SK-N-SH treated with all-trans-retinoic acid at 6 μM for 48 hours (cell line): ENCODE results near the gene PODXL2.

ENCODE experiments used
- ATAC-seq: fragments of 200-7000 bp; cut with Tn5 transposase; 3 replicates; pipeline ENCODE4 v1.9.1; 2020; ENCODE audit warnings: mild to moderate bottlenecking, moderate library complexity
- ARNTL ChIP-seq: fragments of 450-650 bp; formaldehyde crosslinking; IDR thresholded peaks from 2 replicates; pipeline ENCODE4 v1.5.0; 2020; ENCODE audit warnings: low read depth, mild to moderate bottlenecking, moderate library complexity, borderline replicate concordance
- BACH2 ChIP-seq: fragments of 250-450 bp; sonication (Bioruptor Pico); IDR thresholded peaks from 2 replicates; pipeline ENCODE4 v1.9.0; 2021; ENCODE audit warnings: mild to moderate bottlenecking, borderline replicate concordance
- ESRRG ChIP-seq: fragments of 250-450 bp; sonication (Bioruptor Pico); IDR thresholded peaks from 2 replicates; pipeline ENCODE4 v1.6.1; 2021; ENCODE audit warnings: mild to moderate bottlenecking
- ISL1 ChIP-seq: fragments of 250-450 bp; sonication (Bioruptor Pico); IDR thresholded peaks from 2 replicates; pipeline ENCODE4 v2.1.2; 2022; ENCODE audit warnings: mild to moderate bottlenecking, moderate library complexity
- OSR1 ChIP-seq: fragments of 250-450 bp; sonication (Bioruptor Pico); IDR thresholded peaks from 2 replicates; pipeline ENCODE4 v1.8.0; 2022; ENCODE audit warnings: moderate library complexity, mild to moderate bottlenecking, inconsistent platforms
- PPARA ChIP-seq: fragments of 250-450 bp; sonication (Bioruptor Pico); IDR thresholded peaks from 2 replicates; pipeline ENCODE4 v1.5.0; 2020; ENCODE audit warnings: mild to moderate bottlenecking, borderline replicate concordance
- RARB ChIP-seq: fragments of 250-450 bp; sonication (Bioruptor Pico); IDR thresholded peaks from 2 replicates; pipeline ENCODE4 v1.8.0; 2021; ENCODE audit warnings: mild to moderate bottlenecking, moderate library complexity
- SNAI2 ChIP-seq: fragments of 250-450 bp; sonication (Bioruptor Pico); IDR thresholded peaks from 2 replicates; pipeline ENCODE4 v1.5.0; 2020; ENCODE audit warnings: mild to moderate bottlenecking, moderate library complexity
- TCF4 ChIP-seq: fragments of 250-450 bp; sonication (Bioruptor Pico); IDR thresholded peaks from 2 replicates; pipeline ENCODE4 v1.8.0; 2021; ENCODE audit warnings: mild to moderate bottlenecking, moderate library complexity, borderline replicate concordance
- TOX ChIP-seq: fragments of 250-450 bp; sonication (Bioruptor Pico); IDR thresholded peaks from 2 replicates; pipeline ENCODE4 v1.8.0; 2021; ENCODE audit warnings: mild to moderate bottlenecking, moderate library complexity, borderline replicate concordance
- ZC3H10 ChIP-seq: fragments of 250-450 bp; sonication (Bioruptor Pico); IDR thresholded peaks from 2 replicates; pipeline ENCODE4 v1.5.1; 2021; ENCODE audit warnings: mild to moderate bottlenecking, moderate library complexity
- ZFP3 ChIP-seq: fragments of 250-450 bp; sonication (Bioruptor Pico); IDR thresholded peaks from 2 replicates; pipeline ENCODE4 v1.5.0; 2020; ENCODE audit warnings: mild to moderate bottlenecking, moderate library complexity
- ZFP30 ChIP-seq: fragments of 450-650 bp; formaldehyde crosslinking; IDR thresholded peaks from 2 replicates; pipeline ENCODE4 v1.5.0; 2022; ENCODE audit warnings: mild to moderate bottlenecking, moderate library complexity
- ZNF565 ChIP-seq: fragments of 450-650 bp; formaldehyde crosslinking; conservative IDR thresholded peaks from 2 replicates; pipeline ENCODE4 v1.5.0; 2020; ENCODE audit warnings: low read depth, mild to moderate bottlenecking, moderate library complexity
- ZNF70 ChIP-seq: fragments of 450-650 bp; formaldehyde crosslinking; IDR thresholded peaks from 2 replicates; pipeline ENCODE4 v1.5.0; 2020; ENCODE audit warnings: mild to moderate bottlenecking, moderate library complexity
- TF ChIP-seq, protein P1 (sequence below): fragments of 250-450 bp; sonication (Bioruptor Pico); IDR thresholded peaks from 2 replicates; pipeline ENCODE4 v1.5.0; 2020; ENCODE audit warnings: mild to moderate bottlenecking, moderate library complexity
- TF ChIP-seq, protein P2 (sequence below): fragments of 250-450 bp; sonication (Bioruptor Pico); IDR thresholded peaks from 2 replicates; pipeline ENCODE4 v1.8.0; 2020; ENCODE audit warnings: mild to moderate bottlenecking, moderate library complexity, borderline replicate concordance
- TF ChIP-seq, protein P3 (sequence below): fragments of 250-450 bp; sonication (Bioruptor Pico); IDR thresholded peaks from 2 replicates; pipeline ENCODE4 v1.5.1; 2021; ENCODE audit warnings: mild to moderate bottlenecking, moderate library complexity

PODXL2 gene

DNA sequence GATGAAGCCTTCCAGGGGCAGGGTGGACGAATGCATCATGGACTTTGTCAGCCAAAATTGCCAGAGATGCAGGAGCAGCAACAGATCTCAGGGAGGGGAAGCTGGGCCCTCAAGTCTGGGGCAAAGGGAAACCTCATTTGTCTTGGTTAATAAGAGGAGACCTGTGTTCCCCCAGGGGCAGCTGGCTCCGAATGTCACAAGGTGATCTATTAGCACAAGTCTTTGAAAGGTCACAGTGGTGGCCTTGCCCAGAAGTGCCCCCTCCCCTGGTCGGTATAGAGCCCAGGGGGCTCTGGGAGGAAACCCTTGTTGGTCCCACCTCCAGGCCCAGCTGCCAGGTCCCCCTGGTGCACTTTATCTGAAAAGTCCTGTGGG is 89.9 kb downstream of the PODXL2 start:
- ATAC-seq = no peak
- TF ChIP-seq, protein P1, sequence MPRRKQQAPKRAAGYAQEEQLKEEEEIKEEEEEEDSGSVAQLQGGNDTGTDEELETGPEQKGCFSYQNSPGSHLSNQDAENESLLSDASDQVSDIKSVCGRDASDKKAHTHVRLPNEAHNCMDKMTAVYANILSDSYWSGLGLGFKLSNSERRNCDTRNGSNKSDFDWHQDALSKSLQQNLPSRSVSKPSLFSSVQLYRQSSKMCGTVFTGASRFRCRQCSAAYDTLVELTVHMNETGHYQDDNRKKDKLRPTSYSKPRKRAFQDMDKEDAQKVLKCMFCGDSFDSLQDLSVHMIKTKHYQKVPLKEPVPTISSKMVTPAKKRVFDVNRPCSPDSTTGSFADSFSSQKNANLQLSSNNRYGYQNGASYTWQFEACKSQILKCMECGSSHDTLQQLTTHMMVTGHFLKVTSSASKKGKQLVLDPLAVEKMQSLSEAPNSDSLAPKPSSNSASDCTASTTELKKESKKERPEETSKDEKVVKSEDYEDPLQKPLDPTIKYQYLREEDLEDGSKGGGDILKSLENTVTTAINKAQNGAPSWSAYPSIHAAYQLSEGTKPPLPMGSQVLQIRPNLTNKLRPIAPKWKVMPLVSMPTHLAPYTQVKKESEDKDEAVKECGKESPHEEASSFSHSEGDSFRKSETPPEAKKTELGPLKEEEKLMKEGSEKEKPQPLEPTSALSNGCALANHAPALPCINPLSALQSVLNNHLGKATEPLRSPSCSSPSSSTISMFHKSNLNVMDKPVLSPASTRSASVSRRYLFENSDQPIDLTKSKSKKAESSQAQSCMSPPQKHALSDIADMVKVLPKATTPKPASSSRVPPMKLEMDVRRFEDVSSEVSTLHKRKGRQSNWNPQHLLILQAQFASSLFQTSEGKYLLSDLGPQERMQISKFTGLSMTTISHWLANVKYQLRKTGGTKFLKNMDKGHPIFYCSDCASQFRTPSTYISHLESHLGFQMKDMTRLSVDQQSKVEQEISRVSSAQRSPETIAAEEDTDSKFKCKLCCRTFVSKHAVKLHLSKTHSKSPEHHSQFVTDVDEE = no peak
- TF ChIP-seq OSR1 (CRISPR knock-in tag) (no peak), ZNF70 (CRISPR knock-in tag) (no peak), ZNF565 (CRISPR knock-in tag) (no peak), ZFP3 (CRISPR knock-in tag) (no peak), PPARA (CRISPR knock-in tag) (no peak), ESRRG (CRISPR knock-in tag) (no peak), ISL1 (CRISPR knock-in tag) (no peak), RARB (CRISPR knock-in tag) (no peak)
- TF ChIP-seq, protein P2, sequence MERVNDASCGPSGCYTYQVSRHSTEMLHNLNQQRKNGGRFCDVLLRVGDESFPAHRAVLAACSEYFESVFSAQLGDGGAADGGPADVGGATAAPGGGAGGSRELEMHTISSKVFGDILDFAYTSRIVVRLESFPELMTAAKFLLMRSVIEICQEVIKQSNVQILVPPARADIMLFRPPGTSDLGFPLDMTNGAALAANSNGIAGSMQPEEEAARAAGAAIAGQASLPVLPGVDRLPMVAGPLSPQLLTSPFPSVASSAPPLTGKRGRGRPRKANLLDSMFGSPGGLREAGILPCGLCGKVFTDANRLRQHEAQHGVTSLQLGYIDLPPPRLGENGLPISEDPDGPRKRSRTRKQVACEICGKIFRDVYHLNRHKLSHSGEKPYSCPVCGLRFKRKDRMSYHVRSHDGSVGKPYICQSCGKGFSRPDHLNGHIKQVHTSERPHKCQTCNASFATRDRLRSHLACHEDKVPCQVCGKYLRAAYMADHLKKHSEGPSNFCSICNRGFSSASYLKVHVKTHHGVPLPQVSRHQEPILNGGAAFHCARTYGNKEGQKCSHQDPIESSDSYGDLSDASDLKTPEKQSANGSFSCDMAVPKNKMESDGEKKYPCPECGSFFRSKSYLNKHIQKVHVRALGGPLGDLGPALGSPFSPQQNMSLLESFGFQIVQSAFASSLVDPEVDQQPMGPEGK (CRISPR knock-in tag) = no peak

DNA sequence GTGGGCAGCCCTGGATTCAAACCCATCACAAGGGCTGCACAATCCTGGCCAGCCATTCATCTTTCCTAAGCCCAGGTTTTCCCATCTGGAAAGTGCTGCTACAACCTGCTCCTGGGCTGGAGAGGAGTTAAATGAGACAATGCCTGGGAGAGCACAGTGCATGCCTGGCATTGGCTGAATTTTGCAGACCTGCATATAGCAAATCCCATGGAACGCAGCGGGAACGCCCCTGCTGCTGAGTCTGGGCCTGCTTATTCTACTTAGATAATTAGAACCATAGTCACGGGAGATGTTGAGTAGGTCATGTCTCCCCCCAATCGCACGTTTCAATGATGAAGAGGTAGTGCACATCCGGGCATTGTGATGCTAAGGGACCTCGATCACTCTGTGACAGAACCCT is 90.4 kb downstream of the PODXL2 start:
- TF ChIP-seq, protein P3, sequence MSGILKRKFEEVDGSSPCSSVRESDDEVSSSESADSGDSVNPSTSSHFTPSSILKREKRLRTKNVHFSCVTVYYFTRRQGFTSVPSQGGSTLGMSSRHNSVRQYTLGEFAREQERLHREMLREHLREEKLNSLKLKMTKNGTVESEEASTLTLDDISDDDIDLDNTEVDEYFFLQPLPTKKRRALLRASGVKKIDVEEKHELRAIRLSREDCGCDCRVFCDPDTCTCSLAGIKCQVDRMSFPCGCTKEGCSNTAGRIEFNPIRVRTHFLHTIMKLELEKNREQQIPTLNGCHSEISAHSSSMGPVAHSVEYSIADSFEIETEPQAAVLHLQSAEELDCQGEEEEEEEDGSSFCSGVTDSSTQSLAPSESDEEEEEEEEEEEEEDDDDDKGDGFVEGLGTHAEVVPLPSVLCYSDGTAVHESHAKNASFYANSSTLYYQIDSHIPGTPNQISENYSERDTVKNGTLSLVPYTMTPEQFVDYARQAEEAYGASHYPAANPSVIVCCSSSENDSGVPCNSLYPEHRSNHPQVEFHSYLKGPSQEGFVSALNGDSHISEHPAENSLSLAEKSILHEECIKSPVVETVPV (CRISPR knock-in tag) = no peak
- TF ChIP-seq BACH2 (CRISPR knock-in tag) = no peak
- no peak for TF ChIP-seq ARNTL (CRISPR knock-in tag)
- ATAC-seq = no peak

DNA sequence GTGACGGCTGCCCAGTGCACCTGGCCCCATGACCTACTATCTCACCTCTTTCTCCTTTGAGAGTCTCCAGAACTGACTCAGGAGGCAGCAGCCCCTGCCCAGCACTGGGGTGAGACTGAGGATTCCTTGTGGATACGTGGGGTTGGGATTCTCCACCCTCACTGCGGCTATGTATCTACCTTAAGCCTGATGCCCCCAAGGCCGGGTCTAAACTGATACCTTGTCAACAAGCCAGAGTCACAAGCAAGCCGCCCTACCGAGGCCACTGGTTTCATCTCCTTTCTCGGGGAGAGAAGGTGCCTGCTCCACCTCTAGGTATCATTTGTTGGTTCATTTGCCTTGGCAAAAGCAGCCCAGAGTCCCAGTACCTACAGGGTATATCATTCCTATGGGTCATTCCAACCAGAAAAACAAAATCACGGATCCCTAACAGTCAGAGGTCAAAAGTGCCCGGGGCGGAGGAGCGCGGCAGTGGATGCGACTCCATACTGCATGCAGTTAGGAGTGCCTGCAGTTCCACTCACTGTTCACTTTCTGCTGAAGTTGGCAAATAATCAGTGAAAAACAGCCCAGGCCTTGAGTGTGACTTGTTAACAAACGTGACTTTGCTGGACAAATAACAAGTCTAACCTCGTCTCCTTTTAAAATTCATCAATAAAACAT is 91.3 kb downstream of the PODXL2 start:
- TF ChIP-seq SNAI2 (CRISPR knock-in tag) = no peak
- TF ChIP-seq ISL1 (CRISPR knock-in tag) = no peak
- TF ChIP-seq ZFP30 (CRISPR knock-in tag) = no peak
- TF ChIP-seq ZC3H10 = no peak
- no peak for TF ChIP-seq ESRRG (CRISPR knock-in tag)
- no peak for TF ChIP-seq TOX (CRISPR knock-in tag)
- TF ChIP-seq TCF4 (CRISPR knock-in tag) = no peak
- no peak for ATAC-seq

DNA sequence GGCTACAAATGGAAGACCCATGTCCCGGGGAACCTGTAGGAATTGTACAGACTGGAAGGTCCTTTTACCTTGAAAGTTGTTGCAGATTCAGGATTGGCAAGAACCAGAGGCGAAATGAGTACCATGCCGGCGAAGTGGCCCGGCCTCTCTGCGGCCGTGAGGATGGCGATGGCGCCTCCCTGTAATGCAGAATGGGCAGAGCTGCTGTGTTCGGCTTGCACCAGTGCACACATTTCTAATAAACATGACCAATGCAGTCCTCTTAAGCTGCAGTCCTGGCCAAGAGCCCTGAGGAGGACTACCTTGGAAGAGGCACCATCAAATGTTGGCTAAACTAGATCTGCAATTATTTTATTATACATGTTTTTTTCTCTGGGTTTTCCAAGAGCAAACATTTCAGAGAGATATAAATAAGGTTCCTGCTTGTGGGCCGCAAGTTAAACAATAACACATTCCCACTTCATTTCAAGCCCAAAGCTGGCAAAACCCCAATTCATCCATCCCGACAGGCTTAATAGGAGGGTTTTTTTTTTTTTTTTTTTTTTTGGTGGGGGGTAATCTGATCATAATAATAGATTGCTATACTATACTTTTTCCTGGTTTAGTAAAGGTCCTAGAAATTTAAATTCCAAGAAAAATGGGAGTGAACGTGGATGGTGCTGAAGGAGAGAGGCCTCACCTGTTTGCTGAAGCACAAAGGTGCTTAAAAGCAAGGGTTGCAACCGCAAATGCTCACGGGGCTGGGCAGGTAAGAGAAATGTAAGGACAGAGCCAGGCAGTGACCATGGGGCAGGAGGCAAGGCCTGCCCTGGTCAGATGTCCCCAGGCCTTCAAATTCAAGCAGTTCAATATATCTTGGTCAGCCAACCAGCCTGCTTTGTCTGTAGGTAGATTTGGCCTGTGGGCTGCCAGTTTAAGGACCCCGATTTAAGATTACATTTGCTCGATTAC is 92.3 kb downstream of the PODXL2 start:
- TF ChIP-seq, protein P2 (CRISPR knock-in tag) = no peak

More for the DNA sequence above, 92.3 kb downstream of the PODXL2 start:
- no peak for ATAC-seq
